RCC 7860 (cell line): ENCODE data around the gene HTT.

Source experiments
- DNase-seq: peaks from one replicate; pipeline ENCODE4 v3.0.0-alpha.2; 2015; ENCODE audit warnings: low spot score
- FAIRE-seq: peaks from 2 replicates; lab custom pipeline; 2012; peaks lifted over from hg19 to GRCh38; lab: Jason Lieb, UNC

The HTT gene

DNA sequence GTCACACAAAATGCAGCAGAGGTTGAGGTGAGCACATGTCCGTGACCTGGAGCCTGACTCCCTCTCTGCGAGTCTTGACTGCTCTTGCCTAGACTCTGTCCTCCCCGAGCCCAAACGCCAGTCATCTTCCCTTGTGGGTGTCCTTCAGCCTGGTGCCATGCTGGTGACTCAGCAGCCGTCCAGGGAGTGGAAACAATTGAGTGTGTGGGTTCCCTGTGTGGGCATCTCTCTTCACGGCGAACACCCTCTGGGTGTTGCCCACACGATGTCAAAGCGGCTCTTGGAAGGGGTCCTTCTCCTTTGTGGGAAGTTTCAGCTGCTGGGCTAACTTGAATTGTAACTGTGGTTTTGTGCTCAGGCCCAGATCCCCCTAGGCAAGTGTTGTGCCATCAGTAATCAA, 157.0 kb downstream of the HTT start:
- DNase-seq (no peak), FAIRE-seq (no peak)

DNA sequence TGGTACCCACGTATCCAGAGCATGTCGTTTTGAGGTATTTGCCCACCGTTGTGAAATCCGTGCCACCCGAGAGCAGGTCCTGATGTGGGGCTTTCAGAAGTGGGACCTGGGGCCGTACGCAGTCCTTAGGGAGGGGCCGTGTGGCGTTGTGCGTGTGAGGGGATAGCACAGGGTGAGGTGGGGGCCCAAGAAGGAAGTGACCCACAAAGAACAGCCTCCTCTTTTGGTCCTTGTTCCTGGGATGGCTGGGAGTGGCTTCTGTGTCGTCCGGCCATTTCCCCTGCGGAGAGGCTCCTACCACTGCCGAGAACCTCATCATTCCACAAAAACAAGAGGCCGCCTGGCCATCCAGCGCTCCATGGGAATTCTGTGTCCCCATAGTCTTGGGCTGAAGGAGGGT, 157.5 kb downstream of the HTT start:
- FAIRE-seq (no peak), DNase-seq (no peak)

DNA sequence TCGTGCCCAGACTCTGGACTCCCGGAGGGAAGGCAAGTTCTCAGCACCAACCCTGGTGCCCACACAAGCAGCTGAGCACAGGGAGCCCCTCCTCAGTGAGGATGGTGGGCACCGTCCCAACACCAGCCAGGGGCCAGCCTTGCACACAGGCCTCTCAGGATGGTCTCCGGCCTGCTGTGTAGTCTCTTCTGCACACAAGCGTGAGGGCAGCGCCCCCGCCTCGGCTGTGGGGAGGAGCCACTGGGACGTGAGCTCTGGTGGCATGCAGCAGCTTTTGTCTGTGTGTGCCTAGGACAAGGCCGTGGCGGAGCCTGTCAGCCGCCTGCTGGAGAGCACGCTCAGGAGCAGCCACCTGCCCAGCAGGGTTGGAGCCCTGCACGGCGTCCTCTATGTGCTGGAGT, 158.4 kb downstream of the HTT start:
- FAIRE-seq (no peak), DNase-seq (no peak)

DNA sequence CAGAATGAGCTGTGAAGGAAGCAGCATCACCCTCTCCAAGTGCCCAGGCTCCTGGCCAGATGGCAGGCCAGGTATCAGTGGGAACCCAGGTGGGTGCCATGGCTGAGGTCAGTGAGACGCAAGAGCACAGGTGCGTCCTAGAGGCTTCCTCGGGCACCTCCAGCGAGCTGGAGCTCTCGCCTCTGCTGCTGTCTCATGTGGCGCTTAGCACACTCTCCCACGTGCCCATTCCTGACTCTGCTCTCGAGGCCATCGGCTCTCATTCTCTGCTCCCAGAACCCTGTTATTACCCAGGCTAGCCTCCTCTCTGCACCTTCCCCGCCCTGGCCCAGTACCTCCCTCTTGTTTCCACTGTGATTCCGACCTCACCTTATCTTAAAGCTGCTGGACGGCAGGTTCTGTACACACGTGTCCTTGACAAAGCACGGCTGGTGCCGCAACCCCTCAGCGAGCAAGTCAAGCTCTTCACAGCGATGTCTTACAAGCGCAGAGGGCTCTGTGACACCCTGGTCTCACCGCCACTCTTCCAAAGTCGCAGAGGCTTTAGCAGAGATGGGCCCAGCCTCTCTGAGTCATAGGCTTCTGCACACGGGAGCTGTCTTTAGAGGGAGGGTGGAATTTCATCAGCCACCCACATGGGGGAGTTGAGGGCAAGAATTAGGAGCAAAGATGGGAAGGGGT, 159.1 kb downstream of the HTT start:
- FAIRE-seq (no peak), DNase-seq (no peak)

DNA sequence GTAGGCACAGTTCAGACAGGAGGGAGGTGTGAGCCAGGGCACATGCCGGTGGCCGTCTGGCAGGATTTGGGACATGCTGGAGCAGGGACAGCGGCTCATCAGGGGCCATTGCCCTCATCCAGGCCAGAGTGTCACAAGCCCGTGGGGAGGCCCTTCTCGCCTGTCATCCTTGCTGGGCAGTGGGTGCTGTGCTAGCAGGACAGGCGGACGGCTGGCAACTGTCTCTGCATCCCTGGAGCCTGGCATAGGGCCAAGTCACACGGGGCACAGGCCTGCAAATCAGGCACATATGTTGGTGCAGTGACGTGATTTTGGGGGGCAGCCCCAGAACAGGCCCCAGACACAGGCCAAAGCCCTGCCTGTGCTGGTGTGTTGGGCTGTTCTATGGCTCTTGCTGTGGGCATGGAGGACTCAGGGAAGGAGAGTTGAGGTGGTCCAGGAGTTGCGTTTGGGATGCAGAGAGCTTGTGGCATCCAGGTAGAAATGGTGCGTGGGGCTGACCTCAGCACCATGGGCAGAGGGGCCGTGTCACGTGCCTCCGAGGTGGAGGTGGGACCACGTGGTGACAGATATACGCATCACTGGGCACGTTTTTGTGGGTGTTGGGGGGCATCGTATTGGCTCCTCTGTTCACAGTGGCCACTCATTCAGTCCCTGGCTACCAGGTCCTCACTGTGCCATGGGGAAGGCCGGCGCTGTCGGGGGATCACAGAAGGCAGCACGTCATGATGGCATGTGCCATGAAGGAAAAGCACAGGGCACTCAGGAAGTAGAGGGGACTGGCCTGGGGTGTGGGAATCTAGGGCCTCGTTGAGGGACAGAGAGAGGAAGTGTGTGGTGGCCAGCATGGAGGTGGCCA, 159.9 kb downstream of the HTT start:
- no peak for FAIRE-seq
- DNase-seq, result no peak

DNA sequence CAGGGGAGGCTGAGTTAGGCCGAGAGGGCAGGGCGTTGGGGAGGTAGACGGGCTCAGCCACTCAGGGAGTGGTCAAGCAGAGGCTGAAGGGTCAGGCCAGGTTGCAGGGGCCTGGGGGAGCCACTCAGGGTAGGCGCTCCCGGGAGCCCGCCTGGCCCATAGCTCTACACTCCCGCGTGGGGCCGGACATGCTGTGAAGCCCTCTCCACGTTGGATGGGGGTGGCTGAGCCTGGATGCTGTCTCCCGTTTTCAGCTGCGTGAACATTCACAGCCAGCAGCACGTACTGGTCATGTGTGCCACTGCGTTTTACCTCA, 160.5 kb downstream of the HTT start:
- DNase-seq, result no peak
- no peak for FAIRE-seq

DNA sequence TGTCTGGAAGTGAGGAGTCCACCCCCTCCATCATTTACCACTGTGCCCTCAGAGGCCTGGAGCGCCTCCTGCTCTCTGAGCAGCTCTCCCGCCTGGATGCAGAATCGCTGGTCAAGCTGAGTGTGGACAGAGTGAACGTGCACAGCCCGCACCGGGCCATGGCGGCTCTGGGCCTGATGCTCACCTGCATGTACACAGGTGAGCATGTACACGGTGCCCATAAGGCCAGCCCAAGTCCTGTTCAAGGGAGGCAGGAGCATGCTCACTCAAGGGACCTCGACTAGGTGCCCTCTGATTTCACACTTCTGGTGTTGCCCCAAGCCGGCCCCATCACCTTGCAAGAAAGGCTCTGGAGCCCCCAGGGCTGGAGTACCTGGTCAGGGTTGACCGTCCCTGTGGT, 161.1 kb downstream of the HTT start:
- no peak for FAIRE-seq

DNA sequence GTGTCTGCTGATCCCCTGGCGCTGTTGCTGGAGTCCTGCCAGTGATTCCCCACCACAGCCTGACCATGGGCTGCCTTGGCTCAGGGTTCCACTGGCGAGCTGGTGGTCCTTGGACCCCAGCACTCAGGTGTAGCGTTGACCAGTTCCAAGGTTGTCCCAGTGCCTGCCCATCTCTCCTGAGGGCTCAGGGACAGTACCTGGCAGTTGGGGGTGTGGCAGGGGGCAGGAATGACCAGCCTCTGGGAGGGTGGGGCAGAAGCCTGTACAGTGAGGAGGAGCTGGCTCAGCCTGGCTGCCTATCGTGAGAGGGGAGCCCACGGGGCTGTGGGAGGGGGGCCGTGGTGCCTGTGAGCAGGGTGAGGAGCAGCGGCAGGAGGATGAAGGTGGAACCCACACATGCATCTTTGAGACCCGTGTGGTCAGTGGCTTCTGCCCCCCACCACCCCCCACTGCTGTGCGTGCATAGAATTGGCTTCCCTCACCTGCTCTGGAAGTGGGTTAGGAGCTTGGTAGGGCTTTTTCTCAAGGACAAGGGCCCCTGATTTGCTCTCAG, 161.9 kb downstream of the HTT start:
- FAIRE-seq, result no peak
- no peak for DNase-seq

More for the DNA sequence above, 161.1 kb downstream of the HTT start:
- no peak for DNase-seq

DNA sequence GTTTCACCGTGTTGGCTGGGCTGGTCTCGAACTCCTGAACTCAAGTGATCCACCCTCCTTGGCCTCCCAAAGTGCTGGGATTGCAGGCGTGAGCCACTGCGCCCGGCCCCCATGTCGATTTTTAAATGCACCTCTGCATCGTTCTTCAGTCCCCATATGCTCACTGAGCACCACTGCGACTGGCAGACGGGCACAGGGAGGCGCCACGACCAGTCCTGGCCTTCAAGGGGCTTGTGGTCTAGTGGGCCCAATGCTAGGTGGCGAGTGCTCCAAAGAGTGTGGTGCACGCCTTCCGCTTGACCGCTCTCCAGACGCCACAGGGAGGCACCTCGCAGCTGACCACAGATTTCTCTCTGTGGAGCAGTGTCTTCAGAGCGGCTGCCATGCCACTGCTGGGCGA, 162.8 kb downstream of the HTT start:
- FAIRE-seq (no peak), DNase-seq (no peak)

DNA sequence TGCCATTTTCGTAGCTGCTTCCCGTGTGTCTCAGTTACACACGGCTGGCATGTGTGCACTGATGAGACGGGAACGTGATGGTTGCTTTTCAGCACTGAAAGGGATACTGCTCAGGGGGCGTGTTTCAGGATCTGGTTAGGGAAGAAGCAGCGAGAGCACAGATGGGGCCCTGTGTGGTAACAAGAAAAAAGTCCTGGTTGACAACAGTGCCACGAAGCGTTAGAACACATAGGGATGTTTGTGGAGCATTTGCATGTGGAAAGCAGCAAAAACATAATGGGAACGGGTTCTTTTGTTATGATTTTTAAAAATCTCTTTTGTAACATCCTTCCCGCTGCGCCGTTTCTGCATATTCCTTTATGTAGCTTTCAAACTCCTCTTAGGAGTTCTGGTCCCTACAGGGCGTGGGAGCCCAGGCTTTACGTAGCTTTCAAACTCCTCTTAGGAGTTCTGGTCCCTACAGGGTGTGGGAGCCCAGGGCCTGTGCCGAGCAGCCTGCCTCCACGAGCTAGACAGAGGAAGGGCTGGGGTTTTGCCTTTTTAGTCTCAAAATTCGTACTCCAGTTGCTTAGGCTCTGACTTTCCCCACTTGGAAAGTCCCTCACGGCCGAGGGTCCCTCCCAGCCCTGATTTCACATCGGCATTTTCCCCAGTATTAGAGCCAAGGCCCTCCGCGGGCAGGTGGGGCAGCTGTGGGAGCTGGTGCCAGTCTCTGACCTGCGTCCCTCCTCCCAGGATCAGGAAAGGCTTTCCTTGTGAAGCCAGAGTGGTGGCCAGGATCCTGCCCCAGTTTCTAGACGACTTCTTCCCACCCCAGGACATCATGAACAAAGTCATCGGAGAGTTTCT, 163.5 kb downstream of the HTT start:
- DNase-seq, result no peak
- FAIRE-seq, result no peak

DNA sequence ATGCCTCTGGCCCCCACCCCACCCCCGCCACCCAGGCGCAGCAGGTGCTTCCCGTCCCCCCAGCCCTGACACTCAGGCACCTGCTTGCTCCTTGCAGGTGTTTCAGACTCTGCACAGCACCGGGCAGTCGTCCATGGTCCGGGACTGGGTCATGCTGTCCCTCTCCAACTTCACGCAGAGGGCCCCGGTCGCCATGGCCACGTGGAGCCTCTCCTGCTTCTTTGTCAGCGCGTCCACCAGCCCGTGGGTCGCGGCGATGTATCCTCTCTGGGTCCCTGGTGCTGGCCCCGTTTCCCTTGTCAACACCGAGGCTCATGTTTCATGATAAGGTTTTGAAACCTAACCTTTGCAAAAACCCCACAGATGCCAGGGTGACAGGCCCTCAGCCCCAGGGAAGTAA, 164.2 kb downstream of the HTT start:
- FAIRE-seq, result no peak
- DNase-seq, result no peak

DNA sequence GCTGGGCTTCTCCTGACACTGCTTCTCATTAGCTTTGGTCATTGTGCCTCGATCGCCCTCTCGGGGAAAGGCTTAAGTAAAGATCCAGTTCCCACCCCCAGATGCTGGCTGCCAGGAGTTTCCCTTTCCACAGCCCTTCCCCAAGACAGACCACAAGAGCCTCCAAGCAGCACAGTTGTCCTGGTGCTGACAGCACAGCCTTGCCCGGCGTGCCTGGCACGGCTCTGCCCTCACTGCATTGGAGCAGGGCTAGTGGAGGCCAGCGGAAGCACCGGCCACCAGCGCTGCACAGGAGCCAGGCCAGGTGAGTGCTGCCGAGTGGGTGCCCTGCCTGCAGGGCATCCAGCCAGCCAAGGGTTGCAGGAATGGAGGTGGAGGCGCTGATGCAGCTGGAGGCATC, 164.8 kb downstream of the HTT start:
- no peak for DNase-seq
- FAIRE-seq, result no peak

DNA sequence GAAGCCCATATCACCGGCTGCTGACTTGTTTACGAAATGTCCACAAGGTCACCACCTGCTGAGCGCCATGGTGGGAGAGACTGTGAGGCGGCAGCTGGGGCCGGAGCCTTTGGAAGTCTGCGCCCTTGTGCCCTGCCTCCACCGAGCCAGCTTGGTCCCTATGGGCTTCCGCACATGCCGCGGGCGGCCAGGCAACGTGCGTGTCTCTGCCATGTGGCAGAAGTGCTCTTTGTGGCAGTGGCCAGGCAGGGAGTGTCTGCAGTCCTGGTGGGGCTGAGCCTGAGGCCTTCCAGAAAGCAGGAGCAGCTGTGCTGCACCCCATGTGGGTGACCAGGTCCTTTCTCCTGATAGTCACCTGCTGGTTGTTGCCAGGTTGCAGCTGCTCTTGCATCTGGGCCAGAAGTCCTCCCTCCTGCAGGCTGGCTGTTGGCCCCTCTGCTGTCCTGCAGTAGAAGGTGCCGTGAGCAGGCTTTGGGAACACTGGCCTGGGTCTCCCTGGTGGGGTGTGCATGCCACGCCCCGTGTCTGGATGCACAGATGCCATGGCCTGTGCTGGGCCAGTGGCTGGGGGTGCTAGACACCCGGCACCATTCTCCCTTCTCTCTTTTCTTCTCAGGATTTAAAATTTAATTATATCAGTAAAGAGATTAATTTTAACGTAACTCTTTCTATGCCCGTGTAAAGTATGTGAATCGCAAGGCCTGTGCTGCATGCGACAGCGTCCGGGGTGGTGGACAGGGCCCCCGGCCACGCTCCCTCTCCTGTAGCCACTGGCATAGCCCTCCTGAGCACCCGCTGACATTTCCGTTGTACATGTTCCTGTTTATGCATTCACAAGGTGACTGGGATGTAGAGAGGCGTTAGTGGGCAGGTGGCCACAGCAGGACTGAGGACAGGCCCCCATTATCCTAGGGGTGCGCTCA, 165.8 kb downstream of the HTT start:
- no peak for DNase-seq

DNA sequence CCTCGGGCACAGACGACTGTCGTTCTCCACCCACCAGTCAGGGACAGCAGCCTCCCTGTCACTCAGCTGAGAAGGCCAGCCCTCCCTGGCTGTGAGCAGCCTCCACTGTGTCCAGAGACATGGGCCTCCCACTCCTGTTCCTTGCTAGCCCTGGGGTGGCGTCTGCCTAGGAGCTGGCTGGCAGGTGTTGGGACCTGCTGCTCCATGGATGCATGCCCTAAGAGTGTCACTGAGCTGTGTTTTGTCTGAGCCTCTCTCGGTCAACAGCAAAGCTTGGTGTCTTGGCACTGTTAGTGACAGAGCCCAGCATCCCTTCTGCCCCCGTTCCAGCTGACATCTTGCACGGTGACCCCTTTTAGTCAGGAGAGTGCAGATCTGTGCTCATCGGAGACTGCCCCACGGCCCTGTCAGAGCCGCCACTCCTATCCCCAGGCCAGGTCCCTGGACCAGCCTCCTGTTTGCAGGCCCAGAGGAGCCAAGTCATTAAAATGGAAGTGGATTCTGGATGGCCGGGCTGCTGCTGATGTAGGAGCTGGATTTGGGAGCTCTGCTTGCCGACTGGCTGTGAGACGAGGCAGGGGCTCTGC, 166.5 kb downstream of the HTT start:
- FAIRE-seq, result no peak
- no peak for DNase-seq

More for the DNA sequence above, 165.8 kb downstream of the HTT start:
- FAIRE-seq, result no peak

DNA sequence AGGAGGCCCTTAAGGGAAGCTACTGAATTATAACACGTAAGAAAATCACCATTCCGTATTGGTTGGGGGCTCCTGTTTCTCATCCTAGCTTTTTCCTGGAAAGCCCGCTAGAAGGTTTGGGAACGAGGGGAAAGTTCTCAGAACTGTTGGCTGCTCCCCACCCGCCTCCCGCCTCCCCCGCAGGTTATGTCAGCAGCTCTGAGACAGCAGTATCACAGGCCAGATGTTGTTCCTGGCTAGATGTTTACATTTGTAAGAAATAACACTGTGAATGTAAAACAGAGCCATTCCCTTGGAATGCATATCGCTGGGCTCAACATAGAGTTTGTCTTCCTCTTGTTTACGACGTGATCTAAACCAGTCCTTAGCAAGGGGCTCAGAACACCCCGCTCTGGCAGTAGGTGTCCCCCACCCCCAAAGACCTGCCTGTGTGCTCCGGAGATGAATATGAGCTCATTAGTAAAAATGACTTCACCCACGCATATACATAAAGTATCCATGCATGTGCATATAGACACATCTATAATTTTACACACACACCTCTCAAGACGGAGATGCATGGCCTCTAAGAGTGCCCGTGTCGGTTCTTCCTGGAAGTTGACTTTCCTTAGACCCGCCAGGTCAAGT, 167.5 kb downstream of the HTT start:
- FAIRE-seq, result no peak
- DNase-seq, result no peak

DNA sequence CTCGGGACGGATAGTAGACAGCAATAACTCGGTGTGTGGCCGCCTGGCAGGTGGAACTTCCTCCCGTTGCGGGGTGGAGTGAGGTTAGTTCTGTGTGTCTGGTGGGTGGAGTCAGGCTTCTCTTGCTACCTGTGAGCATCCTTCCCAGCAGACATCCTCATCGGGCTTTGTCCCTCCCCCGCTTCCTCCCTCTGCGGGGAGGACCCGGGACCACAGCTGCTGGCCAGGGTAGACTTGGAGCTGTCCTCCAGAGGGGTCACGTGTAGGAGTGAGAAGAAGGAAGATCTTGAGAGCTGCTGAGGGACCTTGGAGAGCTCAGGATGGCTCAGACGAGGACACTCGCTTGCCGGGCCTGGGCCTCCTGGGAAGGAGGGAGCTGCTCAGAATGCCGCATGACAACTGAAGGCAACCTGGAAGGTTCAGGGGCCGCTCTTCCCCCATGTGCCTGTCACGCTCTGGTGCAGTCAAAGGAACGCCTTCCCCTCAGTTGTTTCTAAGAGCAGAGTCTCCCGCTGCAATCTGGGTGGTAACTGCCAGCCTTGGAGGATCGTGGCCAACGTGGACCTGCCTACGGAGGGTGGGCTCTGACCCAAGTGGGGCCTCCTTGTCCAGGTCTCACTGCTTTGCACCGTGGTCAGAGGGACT, 168.8 kb downstream of the HTT start:
- DNase-seq (no peak), FAIRE-seq (no peak)

DNA sequence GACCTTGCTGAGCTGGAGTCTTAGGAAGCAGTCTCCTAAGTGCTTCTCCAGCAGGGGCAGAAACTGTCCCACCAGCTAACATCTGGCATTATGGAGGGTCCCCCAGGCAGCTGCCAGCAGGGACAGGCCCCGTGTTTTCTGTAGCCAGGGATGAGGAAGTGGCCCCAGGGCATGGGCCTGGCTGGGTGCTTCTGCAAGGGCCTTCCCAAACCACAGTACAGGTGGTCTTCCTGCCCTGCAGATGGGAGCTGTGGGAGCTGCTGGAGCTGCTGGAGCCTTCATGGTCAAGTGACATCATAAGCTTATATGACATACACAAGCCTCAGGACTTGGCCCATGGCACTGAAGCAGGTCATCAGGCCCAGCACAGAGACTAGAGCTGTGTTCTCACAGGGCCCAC, 169.5 kb downstream of the HTT start:
- DNase-seq (no peak), FAIRE-seq (no peak)

DNA sequence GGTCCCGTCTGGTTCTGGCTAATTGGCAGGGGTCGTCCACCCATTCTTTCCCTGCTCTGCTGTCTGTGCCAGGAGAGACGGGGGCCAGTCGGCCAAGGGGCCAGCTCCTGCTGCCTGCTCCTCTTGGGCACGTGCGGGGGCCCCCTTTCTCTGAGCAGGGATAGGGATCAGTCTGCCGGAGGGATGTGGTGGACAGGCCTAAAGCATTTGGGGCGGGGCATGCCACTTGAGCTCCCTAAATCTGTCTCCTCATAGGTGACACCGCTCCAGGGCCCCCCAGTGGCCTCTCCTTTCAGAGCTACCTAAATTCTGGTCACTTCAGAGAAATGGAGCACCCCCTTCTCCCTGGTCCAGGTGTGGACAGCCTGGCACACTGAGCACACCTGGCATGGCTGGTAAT, 170.3 kb downstream of the HTT start:
- DNase-seq, result no peak
- FAIRE-seq, result no peak

DNA sequence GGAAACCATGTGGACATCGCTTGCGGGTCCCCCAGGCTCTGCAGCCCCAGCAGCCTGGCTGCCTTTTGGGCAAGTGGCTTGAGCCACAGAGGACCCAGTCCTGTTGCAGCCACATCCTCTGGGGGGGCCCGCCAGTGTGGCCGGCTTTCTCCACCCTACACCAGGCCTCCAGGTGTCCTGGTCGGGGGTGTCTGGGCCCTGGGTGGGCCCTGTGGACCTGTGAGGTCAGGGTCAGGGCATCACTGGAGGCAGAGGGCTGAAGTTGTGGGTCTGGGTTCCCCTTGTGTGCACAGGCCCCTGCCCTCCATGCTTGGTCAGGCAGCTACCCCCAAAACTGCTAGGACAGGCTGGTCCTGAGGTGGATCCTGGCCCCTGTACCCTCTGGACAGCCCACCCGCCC, 171.2 kb downstream of the HTT start:
- FAIRE-seq (no peak), DNase-seq (no peak)
